K562 (cell line): ENCODE results near the gene SCP2. TPM values are rescaled to one million over a fixed set of nuclear protein-coding genes. Genes with fewer than 3 reads are reported as not detected.
A peak's percentile ranks its signal among the peaks of the same experiment; 100 is the strongest.

ENCODE experiments used
- ATAC-seq: fragments of 200-7000 bp; cut with Tn5 transposase; 3 replicates; pipeline ENCODE4 v1.9.1; 2020; ENCODE audit warnings: moderate library complexity
- BruUV-seq: library from RNA; stranded (reverse); fragments of 400-500 nt; replicated peaks from 2 replicates; lab custom pipeline; 2021; lab: Mats Ljungman, UMichigan
- CTCF ChIA-PET: fragments of 300-600 bp; formaldehyde crosslinking; extraction: SDS; loops from one replicate; lab custom pipeline; 2021; ENCODE audit warnings: low intra/inter-chr PET ratio; lab: Yijun Ruan, JAX
- POLR2A ChIA-PET: fragments of 300-600, 350-650 bp; sonication (Branson Sonifier 250); formaldehyde crosslinking; extraction: SDS; loops from one replicate; lab custom pipeline; 2021; ENCODE audit warnings: antibody characterized with exemption, inconsistent platforms; lab: Yijun Ruan, JAX
- DNase-seq, 4 experiments: peaks; one replicate each; pipeline versions ENCODE4 v3.0.0 to v3.0.0-alpha.2; 2011 to 2018; ENCODE audit warnings: low spot score in 3 of 4, mixed read lengths in 3 of 4; ENCODE audit errors: extremely low read depth in 1 of 4
- FAIRE-seq: peaks from 2 replicates; lab custom pipeline; 2011; peaks lifted over from hg19 to GRCh38; lab: Jason Lieb, UNC
- H2AFZ ChIP-seq: 2 replicates; pipeline ENCODE4 v1.6.0; 2011; ENCODE audit warnings: low read depth, low read length, control low read depth, inconsistent platforms
- H3K27ac ChIP-seq: fragments of 200-600 bp; 3 replicates; pipeline ENCODE4 v1.8.0; 2011; ENCODE audit warnings: low read depth, mild to moderate bottlenecking, control low read depth, inconsistent platforms, low read length, moderate library complexity, mixed read lengths; ENCODE audit errors: extremely low read depth
- H3K27me3 ChIP-seq, 2 experiments: fragments of 300-600 bp in 1 of 2; 2 replicates in 1 of 2; 3 replicates in 1 of 2; pipeline versions ENCODE4 v1.6.0 to v1.8.0; 2011; ENCODE audit warnings: inconsistent platforms in 2 of 2, low read length in 2 of 2, mild to moderate bottlenecking in 1 of 2, mixed read lengths in 1 of 2, moderate library complexity in 1 of 2; ENCODE audit not compliant: control insufficient read depth in 2 of 2, insufficient read depth in 2 of 2
- H3K36me3 ChIP-seq: fragments of 300-600 bp; 3 replicates; pipeline ENCODE4 v1.8.0; 2011; ENCODE audit warnings: mild to moderate bottlenecking, low read length, inconsistent platforms; ENCODE audit not compliant: control insufficient read depth, insufficient read depth
- H3K4me1 ChIP-seq, 2 experiments: fragments of 200-600 bp in 1 of 2; replicated peaks in 1 of 2; 2 replicates in 1 of 2; 3 replicates in 1 of 2; pipeline versions ENCODE4 v1.5.1 to v1.8.0; 2011; ENCODE audit warnings: inconsistent platforms in 2 of 2, low read length in 2 of 2, mild to moderate bottlenecking in 1 of 2, mixed read lengths in 1 of 2, moderate library complexity in 1 of 2; ENCODE audit not compliant: control insufficient read depth in 2 of 2, insufficient read depth in 2 of 2
- H3K4me2 ChIP-seq: 2 replicates; pipeline ENCODE4 v1.6.1; 2011; ENCODE audit warnings: low read length, control low read depth, inconsistent platforms, mixed read lengths; ENCODE audit not compliant: insufficient read depth
- H3K4me3 ChIP-seq: fragments of 200-600 bp; sonication (generic), shearing (Covaris generic); 2 replicates; pipeline ENCODE4 v1.5.1; 2016; ENCODE audit warnings: control low read depth, inconsistent platforms
- H3K79me2 ChIP-seq: fragments of 200-600 bp; 3 replicates; pipeline ENCODE4 v1.8.0; 2011; ENCODE audit warnings: low read length, inconsistent platforms; ENCODE audit not compliant: control insufficient read depth, insufficient read depth
- H3K9ac ChIP-seq, 2 experiments: 2 replicates each; pipeline versions ENCODE4 v1.6.0 to v1.6.1; 2011; ENCODE audit warnings: low read depth in 2 of 2, low read length in 2 of 2, control low read depth in 1 of 2, inconsistent platforms in 1 of 2, mild to moderate bottlenecking in 1 of 2, mixed read lengths in 1 of 2; ENCODE audit not compliant: insufficient read depth in 1 of 2
- H3K9me1 ChIP-seq: one replicate; pipeline ENCODE4 v1.6.0; 2011; ENCODE audit warnings: inconsistent platforms, mild to moderate bottlenecking, low read length, moderate library complexity; ENCODE audit not compliant: control insufficient read depth, insufficient read depth
- H3K9me3 ChIP-seq: replicated peaks from 2 replicates; pipeline ENCODE4 v1.5.1; 2011; ENCODE audit warnings: low read depth, low read length, inconsistent platforms; ENCODE audit not compliant: control insufficient read depth, insufficient read depth
- H4K20me1 ChIP-seq: replicated peaks from 2 replicates; pipeline ENCODE4 v1.6.1; 2011; ENCODE audit warnings: low read length, inconsistent platforms, mixed read lengths; ENCODE audit not compliant: control insufficient read depth, insufficient read depth
- BMI1 ChIP-seq: fragments of 150-350 bp; IDR thresholded peaks from 2 replicates; pipeline ENCODE4 v1.6.1; 2014; ENCODE audit warnings: low read length
- CEBPB ChIP-seq: fragments of 450-650 bp; IDR thresholded peaks from 2 replicates; pipeline ENCODE4 v1.6.1; 2016; ENCODE audit warnings: missing genetic modification characterization, missing compliant biosample characterization
- ETS1 ChIP-seq: conservative IDR thresholded peaks from 2 replicates; pipeline ENCODE4 v1.6.1; 2011; ENCODE audit warnings: low read depth, mild to moderate bottlenecking, low read length; ENCODE audit not compliant: control insufficient read depth
- GTF2F1 ChIP-seq: IDR thresholded peaks from 2 replicates; pipeline ENCODE4 v1.6.1; 2011; ENCODE audit warnings: low read depth, low read length, improper control_type of control experiment
- PTBP1 ChIP-seq: fragments of 200-400 bp; formaldehyde crosslinking; IDR thresholded peaks from 2 replicates; pipeline ENCODE4 v1.6.1; 2017; ENCODE audit warnings: low read depth, low read length
- TAF9B ChIP-seq: fragments of 450-650 bp; IDR thresholded peaks from 2 replicates; pipeline ENCODE4 v1.6.1; 2018; ENCODE audit warnings: mild to moderate bottlenecking; ENCODE audit not compliant: partially characterized antibody
- in situ Hi-C: fragments of 300-500 bp; cut with MboI; formaldehyde crosslinking; loops from 4 replicates; pipeline ENCODE4 v1.15.0; 2018; ENCODE audit warnings: inconsistent platforms, mixed read lengths
- intact Hi-C: fragments of 100-400 bp; cut with micrococcal nuclease; formaldehyde crosslinking; loops from 2 replicates; pipeline ENCODE4 v1.14.2; 2022
- polyA plus RNA-seq, 8 experiments: library from polyadenylated mRNA; depleted of rRNA in 4 of 8; stranded (reverse) in 5 of 8; unstranded in 3 of 8; fragments of >200 nt; fragmentation: Nextera tagmentation in 2 of 8; fragmentation: Illumina TruSeq in 1 of 8; extraction: Ambion mirVana in 2 of 8; extraction: Trizol in 1 of 8; gene quantifications; 2 replicates each; pipeline versions ENCODE4 v1.2.1 to v1.2.3, GENCODE V29; 2011 to 2014; ENCODE audit warnings: inconsistent platforms in 1 of 8, missing spikeins in 1 of 8
- total RNA-seq, 7 experiments: library from RNA; depleted of rRNA in 6 of 7; stranded (reverse); fragments of >200 nt in 6 of 7; fragmentation: Illumina TruSeq in 2 of 7; extraction: Trizol in 2 of 7; gene quantifications; 2 replicates each; pipeline versions ENCODE4 v1.2.1 to v1.2.3, GENCODE V29; 2011 to 2021; ENCODE audit warnings: low replicate concordance in 1 of 7

The SCP2 gene
- total and polyA plus RNA-seq, 9 of the 15 experiments (the other 6 are each of a cell fraction or from before 2014, with no cell fraction given), result 63.8 to 258 (median 106) TPM

GRCh38 chr1:53024117-53024516, 97.0 kb downstream of the SCP2 start:
- Histone ChIP-seq H3K36me3 (no peaks in the 10 kb centered on the region; the same call in 2 of the 3 replicates), H3K27me3 (no peaks in the 10 kb centered on the region), H3K27ac (no peak overlapping the region), H3K4me2 (no peak overlapping the region)
- POLR2A ChIA-PET, result no interaction called here
- BruUV-seq, result no TSS peak
- intact Hi-C loops, result no loop called here
- FAIRE-seq (no peak), DNase-seq (no peak)
- TF ChIP-seq CEBPB (tag), result 0 out of 2 replicates have a peak, but pooled peaks have one; percentile 47
- no peak for TF ChIP-seq ETS1
- no peak for TF ChIP-seq PTBP1
- TF ChIP-seq GTF2F1, result no peak
- TF ChIP-seq BMI1, result no peak
- TF ChIP-seq TAF9B, result no peak
- TF ChIP-seq, all 486 proteins: peak for 1
- H3K9ac ChIP-seq, result no peak overlapping the region
- no peak for ATAC-seq
- CTCF ChIA-PET, result no interaction called here
- 0 out of 3 replicates have a peak, but pooled peaks cover 3% of the 10 kb centered on the region for H3K79me2 ChIP-seq
- peaks cover 3% of the 10 kb centered on the region for H3K9me1 ChIP-seq
- H3K4me3 ChIP-seq, result no peak overlapping the region
- in situ Hi-C loops, result no loop called here
- H4K20me1 ChIP-seq, result no peaks in the 10 kb centered on the region
- no peak overlapping the region for H2AFZ ChIP-seq
- H3K4me1 ChIP-seq, result peaks cover 4 to 5% of the 10 kb centered on the region in 2 experiments; a peak in 4 of 5 replicates
- H3K9me3 ChIP-seq, result no peaks in the 10 kb centered on the region
